Measurements from ENCODE around the gene OTP.

OTP gene

DNA sequence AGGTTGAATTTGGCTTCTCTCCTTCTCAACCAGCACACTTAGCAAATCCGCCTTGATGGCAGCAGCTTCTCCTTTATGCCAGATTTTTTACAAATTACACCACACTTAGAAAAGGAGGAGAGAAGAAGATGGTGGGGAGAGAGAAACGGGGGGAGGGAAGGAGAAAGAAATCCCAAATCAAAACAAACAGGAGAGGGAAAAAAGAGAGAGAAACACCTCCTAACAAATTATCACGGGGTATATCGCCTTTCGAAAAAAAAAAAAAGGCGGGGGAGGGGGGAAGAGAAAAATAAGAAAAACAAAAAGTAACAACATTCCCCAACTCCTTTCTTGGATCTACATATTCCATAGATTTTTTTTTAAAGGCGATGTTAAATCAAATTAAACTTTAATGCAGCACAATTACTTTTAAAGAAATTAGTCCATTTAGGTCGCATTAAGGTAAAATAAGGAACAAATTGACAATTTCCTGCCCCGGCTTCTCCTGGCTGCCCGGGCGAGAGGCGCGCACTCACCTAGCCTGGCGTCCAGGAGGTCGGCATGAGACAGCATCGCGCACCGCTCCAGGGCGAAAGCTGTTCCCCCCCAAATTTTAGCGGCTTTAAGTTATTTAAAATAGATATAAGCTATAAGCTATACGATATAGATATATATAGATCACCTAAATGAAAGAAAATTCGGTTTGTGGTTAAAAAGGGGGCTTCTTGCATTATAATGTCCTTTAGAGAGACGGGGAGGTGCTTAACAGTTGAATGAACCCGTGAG, at the start of gene OTP:
Gene OTP (minus strand): TSS at position 716 of the 765 bp plus-strand sequence. CDS start 164 bp downstream, at position 552.
- DNase-seq, result no peak

- DNase-seq, result no peak
These were observed 44.7 kb upstream of the OTP start for GRCh38 chr5:77683171-77683732.

GRCh38 chr5:77670526-77670925, 32.0 kb upstream of the OTP start:
- no peak for DNase-seq

DNA sequence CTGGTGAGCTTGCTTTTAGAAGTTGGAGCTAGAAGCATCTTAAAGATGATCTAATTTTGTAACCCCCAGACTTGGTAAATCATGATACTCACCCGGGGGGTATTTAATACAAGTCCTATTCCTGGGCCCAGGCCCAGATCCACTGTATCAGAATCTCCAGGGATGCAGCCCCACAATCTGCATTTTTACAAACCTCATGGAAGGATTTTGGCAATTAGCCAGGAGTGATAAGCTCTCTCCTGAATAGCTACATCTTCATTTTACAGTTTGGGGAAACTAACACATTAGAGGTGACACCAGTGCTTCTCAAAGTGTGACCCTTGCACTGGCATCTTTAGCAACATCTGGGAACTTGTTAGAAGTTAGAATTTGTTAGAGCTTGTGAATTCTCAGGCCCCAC, 31.2 kb upstream of the OTP start:
- DNase-seq, result no peak

DNA sequence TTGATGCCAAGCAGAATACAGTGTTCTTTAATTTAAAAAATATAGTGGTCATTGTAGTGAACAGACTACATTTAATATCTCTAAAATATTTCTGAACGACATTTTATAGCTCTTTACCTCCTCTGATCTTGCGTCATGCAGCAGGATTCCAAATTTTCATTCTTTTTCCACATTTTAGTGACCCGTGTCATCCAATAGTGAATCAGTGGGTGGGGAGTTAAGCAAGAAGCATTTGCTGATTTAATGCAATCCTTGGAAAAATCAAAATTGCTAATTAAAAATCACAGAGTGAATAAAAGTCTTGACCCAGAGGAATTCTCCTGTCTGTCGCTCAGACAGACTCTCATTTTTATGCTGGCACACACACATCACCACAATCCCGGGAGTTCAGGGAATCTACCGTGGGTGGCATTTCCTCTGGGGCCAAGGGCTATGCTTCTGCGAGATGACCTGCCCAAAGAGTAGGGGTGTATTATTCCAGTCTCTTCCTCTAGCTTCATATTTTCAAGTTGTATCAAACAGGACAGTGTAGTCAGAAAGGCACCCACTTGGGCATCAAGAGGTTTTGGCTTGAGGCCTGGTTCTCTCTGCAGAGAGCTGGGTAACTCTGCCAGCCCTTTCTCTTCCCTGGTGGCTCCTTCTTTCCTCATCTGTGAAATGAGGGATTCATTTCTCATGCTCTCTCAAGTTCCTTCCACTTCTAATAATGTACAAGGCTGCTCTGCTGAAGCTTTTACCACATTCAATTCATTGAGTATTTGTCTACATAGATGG, 24.8 kb upstream of the OTP start:
- DNase-seq, result no peak

DNA sequence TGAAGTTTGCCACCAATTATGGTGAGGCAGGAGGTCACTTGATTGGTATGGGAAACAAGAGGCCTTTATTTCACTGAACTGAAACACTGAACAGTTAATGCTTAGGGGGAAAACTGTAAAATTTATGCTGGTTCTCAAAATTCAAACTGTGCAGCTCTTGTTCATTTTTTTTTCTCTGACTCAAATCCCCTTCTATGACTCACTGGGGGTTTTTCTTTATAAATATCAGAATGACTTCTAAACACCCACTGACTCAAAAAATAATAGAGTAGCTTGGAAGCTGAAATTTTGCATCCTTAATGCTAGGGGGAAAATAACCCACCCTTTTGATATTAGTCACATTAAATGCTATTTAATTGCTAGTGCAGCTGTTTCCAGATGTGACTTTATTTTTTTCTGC, 24.1 kb upstream of the OTP start:
- no peak for DNase-seq

DNA sequence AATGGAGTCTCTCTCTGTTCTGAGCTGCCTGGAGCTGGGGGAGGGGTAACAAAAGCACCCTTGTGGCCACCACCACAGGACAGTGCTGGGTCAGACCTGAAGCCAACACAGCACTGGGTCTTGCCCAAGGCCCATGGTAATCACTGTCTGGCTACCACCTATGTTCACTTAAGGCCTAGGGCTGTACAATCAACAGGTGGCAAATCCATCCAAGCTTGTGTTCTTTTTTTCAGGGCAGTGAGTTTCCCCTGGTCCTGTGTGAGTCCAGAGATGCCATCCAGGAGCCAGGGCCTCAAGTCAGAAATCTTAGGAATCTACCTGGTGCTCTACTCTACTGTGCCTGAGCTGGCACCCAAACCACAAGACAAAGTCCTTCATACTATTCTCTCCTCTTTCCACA, 20.1 kb upstream of the OTP start:
- no peak for DNase-seq

GRCh38 chr5:77651343-77651742, 12.8 kb upstream of the OTP start:
- DNase-seq, result no peak

DNA sequence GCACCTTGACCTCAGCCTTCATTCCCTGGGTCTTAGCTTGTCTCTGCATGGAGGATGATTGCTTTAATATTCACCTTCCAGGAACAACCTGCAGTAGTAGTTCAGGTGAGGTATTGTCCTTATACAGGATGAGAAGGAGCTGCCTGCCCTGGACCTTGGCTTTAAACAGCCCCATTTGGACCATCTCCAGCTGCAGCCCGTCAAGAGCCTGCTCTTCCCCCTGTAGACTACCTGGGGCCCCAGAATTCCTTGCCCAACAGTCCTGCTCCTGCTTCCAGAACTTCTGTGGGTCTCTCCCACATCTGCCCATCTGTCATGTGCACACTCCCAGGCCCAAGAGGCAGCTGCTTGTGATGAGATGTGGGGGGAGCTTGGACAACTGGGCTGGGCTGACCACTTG, 12.2 kb upstream of the OTP start:
- no peak for DNase-seq

- no peak for DNase-seq
These were observed 11.3 kb upstream of the OTP start for GRCh38 chr5:77649776-77650175.

GRCh38 chr5:77645995-77646639, 7.6 kb upstream of the OTP start:
- no peak for DNase-seq

DNA sequence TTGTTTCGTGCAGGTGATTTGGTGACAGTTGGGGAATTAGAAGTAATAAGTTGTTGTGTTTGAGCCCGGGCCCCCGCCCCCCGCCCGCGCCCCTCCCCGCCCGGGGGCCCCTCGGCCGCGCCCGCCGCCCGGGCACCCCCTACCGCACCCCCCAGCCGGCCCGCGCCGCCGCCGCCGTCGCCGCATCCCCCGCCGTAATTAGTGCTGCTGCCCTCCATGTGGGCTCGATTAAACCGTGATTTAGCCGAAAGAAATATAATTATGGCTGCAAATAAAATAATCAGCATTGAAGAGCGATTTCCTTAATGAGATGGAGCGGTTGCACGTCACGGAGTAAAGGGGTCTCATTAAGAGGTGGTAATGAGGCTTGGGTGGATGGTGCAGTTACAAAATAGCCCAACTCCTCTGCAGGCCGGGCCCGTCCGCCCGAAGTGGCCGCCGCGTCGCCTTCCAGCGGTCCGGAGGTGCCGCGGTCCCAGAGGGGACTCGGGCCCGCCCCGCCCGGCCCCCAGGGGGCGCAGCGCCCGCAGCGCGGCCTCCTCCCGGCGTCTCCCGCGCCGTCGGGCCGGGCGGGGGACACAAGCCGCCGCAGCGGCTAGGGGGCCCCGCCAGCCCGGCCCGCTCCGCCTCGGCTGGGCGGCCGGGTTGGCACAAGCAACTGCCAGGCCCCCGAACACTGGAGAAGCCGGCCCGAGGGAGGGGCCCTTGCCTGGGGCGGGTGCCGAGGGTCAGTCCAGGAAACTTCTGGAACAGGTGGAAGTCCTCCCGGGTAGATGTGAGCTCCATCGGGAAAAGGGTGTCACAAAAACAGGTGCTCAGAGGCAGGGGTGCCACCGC, 6.9 kb upstream of the OTP start:
- DNase-seq, result peak in 1 of 2 experiments; percentile 27

GRCh38 chr5:77644371-77645157, 6.1 kb upstream of the OTP start:
- DNase-seq, result no peak

- no peak for DNase-seq
These were observed 5.3 kb upstream of the OTP start for GRCh38 chr5:77643654-77644370.

- DNase-seq, result no peak
These were observed 4.5 kb upstream of the OTP start for GRCh38 chr5:77642738-77643653.

GRCh38 chr5:77641963-77642737, 3.6 kb upstream of the OTP start:
- no peak for DNase-seq

DNA sequence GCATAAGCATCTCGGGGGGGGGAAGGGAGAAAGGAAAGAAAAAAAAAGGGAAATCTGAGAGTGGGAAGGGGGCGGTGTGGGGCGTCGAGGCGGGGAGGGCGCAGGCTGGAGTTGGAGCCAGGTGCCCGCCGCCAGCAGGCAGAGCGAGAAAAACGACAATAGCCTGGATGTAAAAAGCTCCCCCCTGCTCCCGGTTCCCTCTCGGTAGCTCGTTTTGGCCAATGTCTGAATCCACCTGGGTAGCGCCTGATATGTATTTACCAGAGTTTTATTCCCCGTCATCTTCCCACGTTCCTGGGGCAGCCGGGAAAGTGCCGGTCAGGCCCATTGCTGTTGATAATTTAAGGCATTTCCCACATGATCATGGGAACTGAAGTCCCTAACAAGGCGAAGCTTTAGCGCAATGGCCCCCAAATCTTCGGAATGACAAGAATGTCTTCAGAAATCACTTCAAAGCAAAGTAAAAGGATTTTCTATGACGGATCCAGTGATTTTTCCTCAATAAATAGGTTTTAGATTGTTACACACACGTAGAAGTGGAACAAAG, 3.0 kb upstream of the OTP start:
- no peak for DNase-seq

DNA sequence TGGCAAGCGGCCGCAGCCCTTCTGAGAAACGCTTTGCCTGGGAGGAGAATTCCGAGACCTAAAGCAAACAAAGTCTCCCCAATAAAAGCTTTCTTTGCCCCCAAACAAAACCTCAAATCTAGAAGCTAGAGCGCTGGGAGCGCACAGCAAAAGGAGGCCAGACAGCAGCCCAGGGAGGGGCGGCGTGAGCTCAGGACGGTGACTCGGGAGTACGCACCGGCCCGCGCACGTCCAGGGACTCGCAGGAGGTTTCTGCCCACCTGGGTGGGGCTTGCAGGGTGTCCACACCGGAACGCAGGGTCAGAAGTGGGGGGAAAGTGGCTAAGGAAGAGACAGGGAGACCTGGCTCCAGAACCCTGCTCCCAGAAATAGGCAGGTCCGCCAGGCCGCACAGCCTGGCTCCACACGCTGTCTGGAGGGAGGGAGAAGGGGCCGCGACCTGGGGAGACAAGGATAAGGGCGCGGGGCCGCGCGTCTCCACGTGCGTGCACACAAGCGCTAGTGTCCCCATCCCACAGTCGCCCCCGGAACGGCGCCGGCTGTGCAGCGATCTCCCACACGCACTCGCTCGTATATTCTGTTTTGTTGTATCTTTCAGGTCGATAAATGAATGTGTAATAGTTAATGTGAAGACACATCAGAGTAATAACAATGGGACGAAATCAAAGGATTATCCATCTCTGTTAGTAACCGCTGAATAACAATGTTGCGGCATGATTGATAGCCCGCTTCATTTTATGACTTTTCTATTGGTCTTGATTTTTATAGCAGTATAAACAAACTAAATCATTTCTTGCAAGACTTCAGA, 2.3 kb upstream of the OTP start:
- DNase-seq, result no peak

Measured in SW 1271 (cell line).